Cardiac muscle cell (in vitro differentiated cells and primary cell): ENCODE measurements around the gene VWDE. TPM values are rescaled to one million over a fixed set of nuclear protein-coding genes. Genes with fewer than 3 reads are reported as not detected.

Experiments
- DNase-seq, 2 donors: peaks; one replicate each; pipeline versions ENCODE4 v3.0.0 to v3.0.0-alpha.2; 2010 to 2017; ENCODE audit warnings: low read depth in 1 of 2, low spot score in 1 of 2
- H3K27ac ChIP-seq: fragments of 200-600 bp; sonication (generic); 2 replicates; pipeline ENCODE4 v1.5.1; 2016
- H3K27me3 ChIP-seq: fragments of 200-600 bp; sonication (generic); 2 replicates; pipeline ENCODE4 v1.6.0; 2016; ENCODE audit warnings: control low read depth
- H3K36me3 ChIP-seq: fragments of 200-600 bp; sonication (generic); 2 replicates; pipeline ENCODE4 v1.5.1; 2016; ENCODE audit warnings: control low read depth
- H3K4me1 ChIP-seq: fragments of 200-600 bp; sonication (generic); 2 replicates; pipeline ENCODE4 v1.8.1; 2017; ENCODE audit warnings: low read depth, mild to moderate bottlenecking, mixed run types
- H3K4me3 ChIP-seq: fragments of 200-600 bp; sonication (generic); 2 replicates; pipeline ENCODE4 v1.5.1; 2016; ENCODE audit warnings: mild to moderate bottlenecking
- H3K9me3 ChIP-seq: fragments of 200-600 bp; sonication (generic); 2 replicates; pipeline ENCODE4 v1.5.1; 2017; ENCODE audit warnings: low read depth, mild to moderate bottlenecking, control low read depth
- polyA plus RNA-seq: library from polyadenylated mRNA; unstranded; fragments of >200 nt; fragmentation: Nextera tagmentation; extraction: Ambion mirVana; gene quantifications from 2 replicates; pipeline ENCODE4 v1.2.1, GENCODE V29; 2016
- total RNA-seq: library from RNA; depleted of rRNA; stranded (reverse); fragments of >200 nt; gene quantifications from 2 replicates; pipeline ENCODE4 v1.2.3, GENCODE V29; 2016
- TF ChIP-seq, protein P1 (sequence below): IDR thresholded peaks from 2 replicates; pipeline ENCODE4 v1.5.1; 2012; ENCODE audit warnings: low read depth, mild to moderate bottlenecking, low read length

Gene VWDE
- total and polyA plus RNA-seq, 2 experiments from 2014 or later = 51.5 to 95.8 TPM

DNA sequence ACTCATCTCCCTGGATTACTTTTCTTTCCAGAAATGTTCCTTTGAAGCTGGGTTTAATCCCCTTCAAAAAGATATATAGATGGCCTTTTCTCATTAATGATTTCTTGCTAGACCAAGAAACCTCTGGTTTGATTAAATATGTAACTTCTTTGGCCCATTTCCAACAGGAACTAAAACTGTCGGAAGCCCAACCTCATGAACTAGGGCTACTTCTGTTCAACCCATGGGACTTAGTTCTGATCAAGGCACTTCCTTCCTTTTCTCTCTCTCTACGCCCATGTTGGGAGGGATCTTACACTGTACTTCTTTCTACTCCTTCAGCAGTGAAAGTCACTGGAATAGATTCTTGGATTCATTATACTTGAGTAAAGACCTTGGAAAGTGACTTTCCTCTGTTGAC is 109.0 kb downstream of the VWDE start:
- Histone ChIP-seq H3K27ac (no peak overlapping the region), H3K9me3 (no peaks in the 10 kb centered on the region), H3K27me3 (no peaks in the 10 kb centered on the region), H3K4me3 (no peak overlapping the region), H3K4me1 (no peaks in the 10 kb centered on the region), H3K36me3 (no peaks in the 10 kb centered on the region)
- TF ChIP-seq, protein P1, sequence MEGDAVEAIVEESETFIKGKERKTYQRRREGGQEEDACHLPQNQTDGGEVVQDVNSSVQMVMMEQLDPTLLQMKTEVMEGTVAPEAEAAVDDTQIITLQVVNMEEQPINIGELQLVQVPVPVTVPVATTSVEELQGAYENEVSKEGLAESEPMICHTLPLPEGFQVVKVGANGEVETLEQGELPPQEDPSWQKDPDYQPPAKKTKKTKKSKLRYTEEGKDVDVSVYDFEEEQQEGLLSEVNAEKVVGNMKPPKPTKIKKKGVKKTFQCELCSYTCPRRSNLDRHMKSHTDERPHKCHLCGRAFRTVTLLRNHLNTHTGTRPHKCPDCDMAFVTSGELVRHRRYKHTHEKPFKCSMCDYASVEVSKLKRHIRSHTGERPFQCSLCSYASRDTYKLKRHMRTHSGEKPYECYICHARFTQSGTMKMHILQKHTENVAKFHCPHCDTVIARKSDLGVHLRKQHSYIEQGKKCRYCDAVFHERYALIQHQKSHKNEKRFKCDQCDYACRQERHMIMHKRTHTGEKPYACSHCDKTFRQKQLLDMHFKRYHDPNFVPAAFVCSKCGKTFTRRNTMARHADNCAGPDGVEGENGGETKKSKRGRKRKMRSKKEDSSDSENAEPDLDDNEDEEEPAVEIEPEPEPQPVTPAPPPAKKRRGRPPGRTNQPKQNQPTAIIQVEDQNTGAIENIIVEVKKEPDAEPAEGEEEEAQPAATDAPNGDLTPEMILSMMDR = no peak
- no peak for DNase-seq

DNA sequence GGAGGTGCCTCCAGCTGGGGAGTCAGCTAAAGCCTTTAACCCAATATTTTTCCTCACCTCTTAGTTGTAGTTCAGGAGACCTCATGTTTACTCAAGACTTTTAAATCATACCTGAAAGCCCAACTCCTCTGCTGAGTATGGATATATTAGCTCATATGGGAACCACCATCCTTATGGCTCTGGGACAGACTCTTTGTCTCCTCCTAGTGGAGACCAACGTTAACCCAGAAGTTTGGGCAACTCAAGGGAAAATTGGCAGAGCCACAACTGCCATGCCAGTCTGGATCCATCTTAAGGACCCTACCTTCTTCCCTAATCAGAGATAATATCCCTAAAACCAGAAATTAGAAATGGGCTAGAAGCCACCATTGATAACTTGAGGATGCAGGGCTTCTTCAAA is 111.8 kb downstream of the VWDE start:
- Histone ChIP-seq H3K4me3 (no peak overlapping the region), H3K4me1 (no peaks in the 10 kb centered on the region), H3K9me3 (no peaks in the 10 kb centered on the region), H3K27me3 (no peaks in the 10 kb centered on the region), H3K27ac (no peak overlapping the region), H3K36me3 (no peaks in the 10 kb centered on the region)
- no peak for DNase-seq
- TF ChIP-seq, protein P1 = peak; percentile 24

DNA sequence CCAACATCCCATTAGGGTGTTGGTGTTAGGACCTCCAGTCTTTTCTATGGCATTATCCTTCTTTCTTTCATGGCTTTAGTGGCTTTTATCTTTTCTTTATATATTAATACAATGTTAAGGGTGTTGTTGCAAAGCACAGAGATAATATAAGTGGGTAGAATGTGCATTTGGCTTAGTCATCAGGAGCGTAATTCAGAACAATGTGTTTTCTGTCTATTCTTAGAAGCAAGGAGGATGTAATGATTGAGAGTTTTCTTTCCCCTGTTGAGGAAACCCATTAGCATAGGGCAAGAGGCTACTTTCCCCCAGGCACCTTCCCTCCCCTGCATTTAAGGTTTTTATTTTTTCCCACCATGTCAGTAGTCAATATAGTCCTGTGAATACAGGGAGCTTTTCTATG is 112.9 kb downstream of the VWDE start:
- Histone ChIP-seq H3K9me3 (no peaks in the 10 kb centered on the region), H3K4me3 (no peak overlapping the region), H3K27me3 (no peaks in the 10 kb centered on the region), H3K36me3 (no peaks in the 10 kb centered on the region), H3K27ac (no peak overlapping the region), H3K4me1 (no peaks in the 10 kb centered on the region)
- no peak for DNase-seq
- TF ChIP-seq, protein P1 = no peak

DNA sequence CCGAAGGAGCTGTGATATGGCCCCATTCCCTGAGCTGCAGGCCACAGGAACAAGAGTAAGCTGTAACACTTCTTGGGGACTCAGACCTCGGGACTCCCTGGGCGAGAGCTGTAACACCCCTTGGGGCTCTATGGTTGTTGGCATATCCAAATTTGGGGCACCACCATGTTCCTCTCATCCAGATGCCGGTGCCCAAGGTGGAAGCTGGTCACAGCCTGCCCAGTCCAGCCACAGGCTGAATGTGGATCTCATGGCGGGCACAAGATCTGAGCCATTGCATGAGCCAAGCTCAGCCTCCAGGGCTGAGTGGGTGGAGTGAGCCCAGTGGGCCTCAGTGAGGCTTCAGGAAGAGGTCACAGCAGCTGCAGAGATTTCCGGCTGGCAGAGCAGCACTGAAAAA is 113.7 kb downstream of the VWDE start:
- Histone ChIP-seq H3K4me3 (no peak overlapping the region), H3K36me3 (no peaks in the 10 kb centered on the region), H3K27ac (no peak overlapping the region), H3K4me1 (no peaks in the 10 kb centered on the region), H3K27me3 (no peaks in the 10 kb centered on the region), H3K9me3 (no peaks in the 10 kb centered on the region)
- TF ChIP-seq, protein P1 = no peak
- no peak for DNase-seq

DNA sequence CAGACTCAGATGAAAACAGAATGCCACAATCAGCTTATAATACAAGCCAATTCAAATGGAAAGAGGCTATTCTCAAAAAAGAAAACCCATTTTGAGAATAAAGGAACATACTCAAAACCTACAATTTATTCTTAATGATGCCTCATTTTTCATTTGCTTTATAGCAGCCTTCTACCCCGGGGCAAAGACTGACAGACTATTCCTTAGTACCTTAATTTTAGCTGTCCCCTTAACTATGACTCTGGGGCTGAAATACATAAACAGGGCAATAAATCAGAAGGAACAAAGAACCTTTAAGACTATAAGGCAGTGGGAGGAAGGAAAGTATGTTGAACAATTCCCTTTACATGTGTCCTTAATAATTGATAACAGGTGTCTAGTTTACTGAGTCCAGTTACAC is 115.8 kb downstream of the VWDE start:
- no peaks in the 10 kb centered on the region for H3K36me3 ChIP-seq
- H3K27ac ChIP-seq = no peak overlapping the region
- DNase-seq = no peak
- TF ChIP-seq, protein P1 = no peak
- H3K4me3 ChIP-seq = no peak overlapping the region
- H3K9me3 ChIP-seq = no peaks in the 10 kb centered on the region
- H3K27me3 ChIP-seq = no peaks in the 10 kb centered on the region
- H3K4me1 ChIP-seq = no peaks in the 10 kb centered on the region

DNA sequence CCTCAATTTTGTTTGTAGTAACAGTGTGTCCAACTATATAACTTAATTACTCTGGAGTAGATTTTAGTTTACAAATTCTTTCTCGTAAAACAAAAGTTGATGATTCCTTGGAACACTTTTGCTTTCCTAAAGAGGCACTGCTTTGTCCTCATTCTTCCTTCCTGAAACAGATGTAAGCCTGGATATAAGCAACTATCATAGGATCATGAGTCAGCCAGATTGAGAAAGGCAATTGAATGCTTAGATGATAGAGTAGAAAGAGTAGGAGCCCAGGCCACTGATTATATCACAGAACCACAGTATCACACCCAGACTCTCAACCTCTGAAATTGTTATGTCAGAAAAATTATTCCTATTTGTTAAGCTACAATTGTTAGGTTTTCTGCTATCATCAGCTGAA is 122.6 kb downstream of the VWDE start:
- Histone ChIP-seq H3K9me3 (no peaks in the 10 kb centered on the region), H3K27ac (no peak overlapping the region), H3K4me3 (no peak overlapping the region), H3K36me3 (no peaks in the 10 kb centered on the region), H3K27me3 (no peaks in the 10 kb centered on the region), H3K4me1 (no peaks in the 10 kb centered on the region)
- TF ChIP-seq, protein P1 = no peak
- DNase-seq = no peak
